ENCODE results near the gene ST6GALNAC1. TPM values are rescaled to one million over a fixed set of nuclear protein-coding genes. Genes with fewer than 3 reads are reported as not detected.
A peak's percentile ranks its signal among the peaks of the same experiment; 100 is the strongest.

The ST6GALNAC1 gene
- total RNA-seq (2012; rRNA removed) (not detected in 2 replicates), polyA plus RNA-seq (2012; rRNA removed) (not detected in 2 replicates), Bru-seq, nascent RNA (percentile 7 among the genes with signal in this experiment), BruChase-seq, experiment 1, labeled RNA remaining after a 6-hour chase (percentile 10 among the genes with signal in this experiment), BruChase-seq, experiment 2, labeled RNA remaining after a 2-hour chase (percentile 13 among the genes with signal in this experiment)
- not detected in 2 replicates for polyA plus RNA-seq (2012; cell fraction: cytosol; rRNA removed)
- not detected in 2 replicates for polyA plus RNA-seq (2012; cell fraction: nucleus; rRNA removed; ENCODE audit: low replicate concordance)
- long read RNA-seq, result 0 reads

- intact Hi-C loops (cut with micrococcal nuclease) (no loop called here), in situ Hi-C loops (cut with MboI; ENCODE audit: low sequenced_read_pairs) (no loop called here), dilution Hi-C loops (cut with HindIII; ENCODE audit: low sequenced_read_pairs, unreplicated experiment) (no loop called here)
- Histone ChIP-seq H2BK120ac (ENCODE audit: low read depth, low read length) (no peak within 1 kb of the TSS), H3K56ac (ENCODE audit: extremely low read depth, insufficient read depth, low read length) (no peak within 1 kb of the TSS), H2BK5ac (ENCODE audit: low read depth, low read length, poor library complexity, severe bottlenecking) (no peak within 1 kb of the TSS), H3K9ac (ENCODE audit: low read depth, low read length) (no peak within 1 kb of the TSS), H2AK5ac (ENCODE audit: low read depth, low read length) (no peak within 1 kb of the TSS), H3K4ac (ENCODE audit: low read depth, low read length) (no peak within 1 kb of the TSS), H3K9me1 (ENCODE audit: insufficient read depth, low read length) (no peaks in the 10 kb centered on the region), H3K23ac (ENCODE audit: low read depth, low read length) (no peak within 1 kb of the TSS), H4K20me1 (ENCODE audit: insufficient read depth, low read length) (no peaks in the 10 kb centered on the region), H3K4me2 (ENCODE audit: low read depth, low read length) (no peak within 1 kb of the TSS), H2BK15ac (ENCODE audit: low read depth, low read length) (no peak within 1 kb of the TSS), H4K8ac (ENCODE audit: low read depth in 2 of 2, low read length in 2 of 2) (no peak within 1 kb of the TSS), H4K5ac (ENCODE audit: low read depth, low read length) (no peak within 1 kb of the TSS), H2AK9ac (replicated peaks; ENCODE audit: low read depth, low read length, poor library complexity) (no peak within 1 kb of the TSS), H3K9me3 (ENCODE audit: control insufficient read depth, insufficient read depth, low read length) (no peaks in the 10 kb centered on the region), H4K91ac (ENCODE audit: insufficient read depth, low read depth, low read length) (no peak within 1 kb of the TSS), H3K79me1 (ENCODE audit: low read depth in 1 of 2, low read length in 2 of 2) (no peaks in the 10 kb centered on the region), H3K27me3 (ENCODE audit: control insufficient read depth, insufficient read depth, low read length) (peaks cover 24% of the 10 kb centered on the region), H2AFZ (replicated peaks; ENCODE audit: low read length, poor library complexity) (no peak within 1 kb of the TSS), H2BK20ac (ENCODE audit: low read depth, low read length) (no peak within 1 kb of the TSS), H3K4me3 (ENCODE audit: insufficient read depth, low read depth, low read length) (no peak within 1 kb of the TSS), H3K18ac (ENCODE audit: low read depth, low read length) (no peak within 1 kb of the TSS), H3K36me3 (ENCODE audit: control insufficient read depth, insufficient read depth, low read length) (no peaks in the 10 kb centered on the region), H3K4me1 (ENCODE audit: control insufficient read depth, insufficient read depth, low read length) (no peaks in the 10 kb centered on the region), H3K27ac (ENCODE audit: insufficient read depth, low read length) (no peak within 1 kb of the TSS), H3K14ac (replicated peaks; ENCODE audit: low read depth, low read length) (no peak within 1 kb of the TSS)
- BruUV-seq (replicated peaks), result no TSS peak
- DNase-seq (no peak), ATAC-seq (ENCODE audit: low read depth) (no peak)
- TF ChIP-seq NFE2L2 (IDR thresholded peaks at IDR 0.05; ENCODE audit: low read depth, low read length), result no peak
- no peak for TF ChIP-seq USF2 (IDR thresholded peaks at IDR 0.05; ENCODE audit: low read depth, low read length)
- no peak for TF ChIP-seq RAD21 (IDR thresholded peaks at IDR 0.05; ENCODE audit: low read length)
- no peak for TF ChIP-seq BHLHE40 (IDR thresholded peaks at IDR 0.05; ENCODE audit: low read depth, low read length)
- TF ChIP-seq CHD1 (IDR thresholded peaks at IDR 0.05; ENCODE audit: low read depth, low read length), result no peak
- no peak for TF ChIP-seq SMC3 (IDR thresholded peaks at IDR 0.05; ENCODE audit: low read depth, low read length)
- TF ChIP-seq CEBPB (IDR thresholded peaks at IDR 0.05; ENCODE audit: low read depth, low read length), result no peak
- no peak for TF ChIP-seq ELK1 (IDR thresholded peaks at IDR 0.05; ENCODE audit: borderline replicate concordance, low read depth, low read length)
- TF ChIP-seq MAZ (IDR thresholded peaks at IDR 0.05; ENCODE audit: borderline replicate concordance, low read depth, low read length), result no peak
- TF ChIP-seq POLR2A (IDR thresholded peaks at IDR 0.05; ENCODE audit: low read depth, low read length), result no peak
- POLR2A ChIA-PET (ENCODE audit: unreplicated experiment), result no interaction called here
- CTCF ChIA-PET, result interaction anchor here (1.0 kb wide), 1 partner anchor 20 kb away, joined by 3 read pairs; no protein-coding TSS in a partner anchor
- no CpG with 5 or more reads among the region's 7 CpGs for WGBS, 2 experiments (ENCODE audit: extremely low coverage in 2 of 2, insufficient read length in 1 of 2)
These were observed at the start of gene ST6GALNAC1 for GRCh38 chr17:76643553-76644148. TSS of gene ST6GALNAC1 (minus strand) at chr17:76643757. CDS start at chr17:76643638, 119 bp downstream.
